ENCODE data around the gene DOCK1.

DOCK1 gene

DNA sequence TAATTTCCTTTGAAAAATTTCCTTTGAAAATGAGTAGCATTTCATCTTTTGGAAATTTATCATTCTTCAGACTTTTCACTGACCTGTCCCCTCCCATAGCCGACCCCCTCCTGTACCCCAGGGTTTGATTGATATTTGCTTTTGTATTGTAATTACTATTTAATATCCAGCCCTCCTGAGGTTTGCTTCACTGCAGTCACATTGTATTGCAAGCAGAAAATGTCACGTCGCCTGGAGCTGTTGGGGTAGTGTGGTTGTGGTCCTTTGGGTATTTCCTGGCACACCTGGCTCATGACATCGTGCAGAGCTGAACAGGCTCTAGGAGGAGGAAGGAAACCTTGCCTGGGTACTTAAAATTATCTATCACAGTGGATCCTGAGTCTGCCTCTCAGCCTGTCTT lies 175.1 kb downstream of the DOCK1 start:
- no peak overlapping the region for H3K4me3 ChIP-seq (ENCODE audit: low read depth, low read length)
- DNase-seq (ENCODE audit: low read depth): no peak
- TF ChIP-seq, protein P1, sequence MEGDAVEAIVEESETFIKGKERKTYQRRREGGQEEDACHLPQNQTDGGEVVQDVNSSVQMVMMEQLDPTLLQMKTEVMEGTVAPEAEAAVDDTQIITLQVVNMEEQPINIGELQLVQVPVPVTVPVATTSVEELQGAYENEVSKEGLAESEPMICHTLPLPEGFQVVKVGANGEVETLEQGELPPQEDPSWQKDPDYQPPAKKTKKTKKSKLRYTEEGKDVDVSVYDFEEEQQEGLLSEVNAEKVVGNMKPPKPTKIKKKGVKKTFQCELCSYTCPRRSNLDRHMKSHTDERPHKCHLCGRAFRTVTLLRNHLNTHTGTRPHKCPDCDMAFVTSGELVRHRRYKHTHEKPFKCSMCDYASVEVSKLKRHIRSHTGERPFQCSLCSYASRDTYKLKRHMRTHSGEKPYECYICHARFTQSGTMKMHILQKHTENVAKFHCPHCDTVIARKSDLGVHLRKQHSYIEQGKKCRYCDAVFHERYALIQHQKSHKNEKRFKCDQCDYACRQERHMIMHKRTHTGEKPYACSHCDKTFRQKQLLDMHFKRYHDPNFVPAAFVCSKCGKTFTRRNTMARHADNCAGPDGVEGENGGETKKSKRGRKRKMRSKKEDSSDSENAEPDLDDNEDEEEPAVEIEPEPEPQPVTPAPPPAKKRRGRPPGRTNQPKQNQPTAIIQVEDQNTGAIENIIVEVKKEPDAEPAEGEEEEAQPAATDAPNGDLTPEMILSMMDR (IDR thresholded peaks at IDR 0.05; ENCODE audit: control insufficient read depth, extremely low read depth, insufficient read depth): no peak

DNA sequence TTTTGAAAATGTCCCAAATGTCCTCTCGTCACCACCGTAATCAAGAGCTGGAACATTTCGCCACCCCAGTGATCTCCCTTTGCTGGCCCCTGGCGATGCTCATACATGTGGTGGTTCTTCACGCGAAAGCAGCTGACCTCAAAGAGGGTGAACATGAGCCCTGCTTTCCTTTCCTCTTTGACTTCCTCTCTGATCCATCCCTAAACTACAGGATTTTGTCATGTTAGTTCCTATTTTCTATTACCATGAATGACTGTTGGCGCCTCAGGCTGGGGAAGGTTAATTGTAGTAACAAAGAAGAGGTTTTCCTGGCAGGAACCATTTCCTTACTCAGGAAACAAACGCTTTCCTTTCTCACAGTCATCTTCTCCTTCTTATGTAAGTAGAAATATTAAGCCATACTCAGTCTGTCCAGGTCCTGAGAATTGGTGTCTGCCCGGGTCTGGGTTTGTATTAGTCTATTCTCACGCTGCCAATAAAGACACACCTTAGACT lies 176.7 kb downstream of the DOCK1 start:
- no peak overlapping the region for H3K4me3 ChIP-seq (ENCODE audit: low read depth, low read length)
- TF ChIP-seq, protein P1 (IDR thresholded peaks at IDR 0.05; ENCODE audit: control insufficient read depth, extremely low read depth, insufficient read depth): no peak
- no peak for DNase-seq (ENCODE audit: low read depth)

DNA sequence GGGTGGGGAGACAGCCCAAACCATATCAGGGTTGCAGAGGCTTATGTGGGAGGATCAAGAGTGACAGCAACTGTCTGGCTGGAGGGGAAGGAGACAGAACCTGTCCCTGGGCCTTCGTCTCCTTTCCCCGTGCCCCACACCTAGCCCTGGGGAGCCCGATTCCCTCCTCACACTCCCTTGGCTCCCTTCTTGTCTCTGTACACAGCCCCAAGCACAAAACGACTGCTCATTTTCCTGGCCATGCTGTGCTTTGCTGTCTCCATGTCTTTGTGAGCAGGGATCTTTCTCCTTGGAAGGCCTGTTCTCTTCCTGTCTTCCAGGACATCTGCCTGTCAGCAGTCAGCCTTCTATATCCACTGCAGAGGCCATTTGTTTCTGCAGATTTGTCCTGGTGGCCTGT lies 177.4 kb downstream of the DOCK1 start:
- TF ChIP-seq, protein P1 (IDR thresholded peaks at IDR 0.05; ENCODE audit: control insufficient read depth, extremely low read depth, insufficient read depth): no peak
- no peak overlapping the region for H3K4me3 ChIP-seq (ENCODE audit: low read depth, low read length)
- no peak for DNase-seq (ENCODE audit: low read depth)

DNA sequence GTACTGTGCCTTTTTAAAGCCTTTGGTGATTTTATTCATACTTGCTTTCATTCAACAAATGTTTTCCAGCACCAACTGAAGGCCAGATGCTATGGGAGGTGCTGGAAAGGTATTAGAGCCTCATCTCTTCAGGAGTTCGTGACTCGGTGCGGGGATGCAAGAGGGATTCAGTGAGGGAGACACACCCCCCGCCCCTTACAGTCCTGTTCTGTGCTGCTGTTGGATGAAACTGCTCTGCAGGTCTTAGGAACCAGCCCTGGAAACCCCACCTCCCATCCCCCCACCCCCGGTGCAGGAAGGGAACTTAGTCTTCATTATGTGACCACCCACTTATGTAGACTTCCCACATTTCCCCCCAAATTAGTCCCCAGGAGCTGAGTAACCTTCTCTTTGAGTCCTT lies 180.7 kb downstream of the DOCK1 start:
- no peak for DNase-seq (ENCODE audit: low read depth)
- H3K4me3 ChIP-seq (ENCODE audit: low read depth, low read length): no peak overlapping the region
- TF ChIP-seq, protein P1 (IDR thresholded peaks at IDR 0.05; ENCODE audit: control insufficient read depth, extremely low read depth, insufficient read depth): no peak

DNA sequence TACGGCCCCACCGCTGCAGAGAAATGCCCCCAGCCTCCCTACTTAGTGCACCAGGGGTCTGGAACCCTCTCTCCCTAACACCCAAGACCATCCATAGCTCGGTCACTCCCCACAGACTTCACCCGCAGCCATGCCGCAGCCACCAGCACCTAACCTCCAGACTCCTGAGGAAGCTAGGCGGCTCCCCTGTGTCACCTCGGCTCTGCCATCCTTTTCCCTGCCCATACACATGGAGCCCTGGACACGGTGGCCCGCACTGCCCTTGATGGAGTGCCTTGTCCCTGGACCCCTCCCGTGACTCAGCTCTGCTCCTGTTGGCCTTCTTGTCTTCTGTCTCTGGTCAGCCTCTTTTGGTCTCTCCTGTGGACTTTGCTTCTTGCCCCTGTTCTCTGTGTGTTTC lies 183.7 kb downstream of the DOCK1 start:
- TF ChIP-seq, protein P1 (IDR thresholded peaks at IDR 0.05; ENCODE audit: control insufficient read depth, extremely low read depth, insufficient read depth): no peak
- no peak for DNase-seq (ENCODE audit: low read depth)
- H3K4me3 ChIP-seq (ENCODE audit: low read depth, low read length): no peak overlapping the region

DNA sequence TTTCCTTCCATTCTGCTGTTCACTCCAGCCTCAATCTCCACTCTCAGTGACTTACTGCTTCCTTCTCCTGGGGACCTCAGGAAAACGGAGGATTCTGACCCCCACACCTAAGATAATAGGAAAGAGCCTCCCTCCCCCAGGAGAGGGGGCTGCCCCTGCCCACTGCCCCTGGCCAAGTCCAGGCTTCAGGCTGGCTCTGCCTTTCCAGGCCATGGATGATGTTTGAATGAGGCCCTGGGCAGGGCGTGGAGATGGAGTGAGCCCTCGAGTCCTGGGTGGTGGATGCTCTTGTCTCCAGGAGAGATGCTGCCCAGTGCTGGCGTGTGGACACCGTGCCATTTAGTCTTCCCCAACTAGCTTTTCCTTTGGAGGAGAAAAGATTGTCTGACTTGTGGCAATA lies 184.2 kb downstream of the DOCK1 start:
- H3K4me3 ChIP-seq (ENCODE audit: low read depth, low read length): no peak overlapping the region
- TF ChIP-seq, protein P1 (IDR thresholded peaks at IDR 0.05; ENCODE audit: control insufficient read depth, extremely low read depth, insufficient read depth): no peak
- no peak for DNase-seq (ENCODE audit: low read depth)

DNA sequence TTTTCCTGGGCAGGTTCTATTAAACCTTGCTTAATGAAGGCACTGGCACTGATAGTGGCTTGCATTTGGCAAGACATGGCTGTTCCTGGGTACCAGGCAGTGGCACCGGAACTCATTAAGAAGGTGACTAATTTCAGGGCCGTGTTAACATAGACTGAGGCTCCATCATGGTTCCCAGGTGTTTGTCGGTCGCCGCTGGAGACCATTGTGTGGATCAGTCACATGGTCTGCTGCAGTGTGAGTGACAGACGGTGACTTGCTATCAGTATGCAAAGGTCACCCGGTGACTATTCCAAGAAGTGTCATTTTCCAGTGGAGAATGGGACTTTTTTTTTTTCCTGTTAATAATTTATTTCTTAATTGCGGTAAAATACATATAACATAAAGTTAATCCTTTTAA lies 184.9 kb downstream of the DOCK1 start:
- TF ChIP-seq, protein P1 (IDR thresholded peaks at IDR 0.05; ENCODE audit: control insufficient read depth, extremely low read depth, insufficient read depth): no peak
- no peak for DNase-seq (ENCODE audit: low read depth)
- no peak overlapping the region for H3K4me3 ChIP-seq (ENCODE audit: low read depth, low read length)

Data from LNCaP clone FGC (cell line).